ENCODE results near the gene CELA2A. TPM values are rescaled to one million over a fixed set of nuclear protein-coding genes. Genes with fewer than 3 reads are reported as not detected.

CELA2A gene
- polyA plus RNA-seq, 2 of the 4 experiments (the other 2 are of a cell fraction): not detected

- Histone ChIP-seq H3K4me1 (peaks cover 64% of the 10 kb centered on the region), H3K4me2 (no peak overlapping the region), H3K4me3 (no peak overlapping the region), H3K27ac (peak overlapping the region; percentile 97 to 98), H3K9me3 (no peaks in the 10 kb centered on the region)
- TF ChIP-seq ZSCAN20 (CRISPR knock-in tag; IDR thresholded peaks at IDR 0.05): no peak
- TF ChIP-seq CHD2 (IDR thresholded peaks at IDR 0.05; ENCODE audit: low read length, partially characterized antibody): no peak
- TF ChIP-seq PBX3 (IDR thresholded peaks at IDR 0.05): no peak
- TF ChIP-seq ELK1 (IDR thresholded peaks at IDR 0.05; ENCODE audit: low read depth, low read length): no peak
- TF ChIP-seq HDAC2 (IDR thresholded peaks at IDR 0.05): no peak
- TF ChIP-seq RCOR1 (IDR thresholded peaks at IDR 0.05; ENCODE audit: low read depth, low read length): no peak
- TF ChIP-seq HMGXB4 (CRISPR knock-in tag; IDR thresholded peaks at IDR 0.05; ENCODE audit: borderline replicate concordance): no peak
- TF ChIP-seq NPAS2 (CRISPR knock-in tag; IDR thresholded peaks at IDR 0.05; ENCODE audit: borderline replicate concordance): no peak
- WGBS (ENCODE audit: missing lambda C conversion rate): 68% methylated on average over 4 of the region's 4 CpGs
- ChIA-PET CTCF (interaction anchor here (0.6 to 9.8 kb wide), 31 partner anchors 9 to 647 kb away, joined by 3 to 150 read pairs (median 5); partner anchors contain the start of gene EFHD2), POLR2A (interaction anchor here (1.6 kb wide), 1 partner anchor 108 kb away, joined by 11 read pairs; no protein-coding TSS in a partner anchor)
- no peak for FAIRE-seq
- ATAC-seq: no peak
- no peak for DNase-seq (ENCODE audit: low read depth in 1 of 2, low spot score in 1 of 2)
Measured at GRCh38 chr1:15431571-15431948, 25.0 kb upstream of the CELA2A start.

GRCh38 chr1:15432324-15432723 is 24.2 kb upstream of the CELA2A start:
- H3K4me1 ChIP-seq: peaks cover 56% of the 10 kb centered on the region
- peak overlapping the region; percentile 97 to 98 for H3K27ac ChIP-seq
- 0 out of 3 replicates have a peak overlapping the region, but pooled peaks have one; percentile 21 for H3K4me2 ChIP-seq
- CTCF ChIA-PET: interaction anchor here (0.8 to 9.8 kb wide), 15 partner anchors 9 to 280 kb away, joined by 3 to 150 read pairs (median 6); no protein-coding TSS in a partner anchor
- no peak for DNase-seq (ENCODE audit: low read depth in 1 of 2, low spot score in 1 of 2)
- peak; percentile 31; the same call in 1 of the 2 replicates for TF ChIP-seq MAX (IDR thresholded peaks at IDR 0.05)
- no peak for TF ChIP-seq NR3C1 (IDR thresholded peaks at IDR 0.05)
- H3K4me3 ChIP-seq: no peak overlapping the region
- peak in 1 of 2 experiments; percentile 1; a peak in 1 of 6 replicates for ATAC-seq
- FAIRE-seq: no peak
- WGBS (ENCODE audit: missing lambda C conversion rate): 86% methylated on average over 7 of the region's 9 CpGs
- H3K9me3 ChIP-seq: no peaks in the 10 kb centered on the region
- POLR2A ChIA-PET: interaction anchor here (1.6 kb wide), 1 partner anchor 109 kb away, joined by 11 read pairs; no protein-coding TSS in a partner anchor

GRCh38 chr1:15433471-15433870 is 23.1 kb upstream of the CELA2A start:
- WGBS (ENCODE audit: missing lambda C conversion rate): 68% methylated on average over 9 of the region's 9 CpGs
- Histone ChIP-seq H3K27ac (peak overlapping the region; percentile 49 to 97; a peak in 5 of 6 replicates), H3K9me3 (no peaks in the 10 kb centered on the region), H3K4me3 (no peak overlapping the region), H3K4me1 (peaks cover 44% of the 10 kb centered on the region), H3K4me2 (peak overlapping the region; percentile 22; the same call in 1 of the 3 replicates)
- ChIA-PET POLR2A (no interaction called here), CTCF (interaction anchor here (1.2 to 9.8 kb wide), 2 partner anchors 109 to 281 kb away, joined by 4 to 150 read pairs; no protein-coding TSS in a partner anchor)
- FAIRE-seq: no peak
- ATAC-seq: no peak; a peak in 1 of 6 replicates
- TF ChIP-seq HMGXB4 (CRISPR knock-in tag; IDR thresholded peaks at IDR 0.05; ENCODE audit: borderline replicate concordance): no peak
- no peak for TF ChIP-seq HEYL (CRISPR knock-in tag; IDR thresholded peaks at IDR 0.05)
- no peak for TF ChIP-seq CEBPB (IDR thresholded peaks at IDR 0.05)
- TF ChIP-seq ELK1 (IDR thresholded peaks at IDR 0.05; ENCODE audit: low read depth, low read length): no peak
- TF ChIP-seq JUNB (IDR thresholded peaks at IDR 0.05): no peak
- no peak for TF ChIP-seq RARB (CRISPR knock-in tag; IDR thresholded peaks at IDR 0.05)
- TF ChIP-seq MYC (IDR thresholded peaks at IDR 0.05; ENCODE audit: borderline replicate concordance, low read length): no peak
- no peak for TF ChIP-seq ZNF302 (CRISPR knock-in tag; IDR thresholded peaks at IDR 0.05)
- no peak for TF ChIP-seq PHF8 (IDR thresholded peaks at IDR 0.05; ENCODE audit: borderline replicate concordance, low read depth)
- no peak for TF ChIP-seq HOXB13 (CRISPR knock-in tag; IDR thresholded peaks at IDR 0.05; ENCODE audit: low read depth)
- no peak for TF ChIP-seq BHLHE40 (IDR thresholded peaks at IDR 0.05; ENCODE audit: low read depth, low read length)
- DNase-seq (ENCODE audit: low read depth in 1 of 2, low spot score in 1 of 2): no peak

All from A549 (cell line).